Measurements from ENCODE around the gene ADH4.
"Not testable (repeated sequence)": the region's sequence is repeated elsewhere in the genome, so short reads cannot be mapped to it uniquely, and the experiment has no call there.

Gene ADH4

GRCh38 chr4:99144070-99144469, at the start of gene ADH4:
Gene ADH4, minus strand, starts transcription at chr4:99144297. Its CDS starts 75 bp downstream, at chr4:99144222.
- no peak for TF ChIP-seq CTCF (IDR thresholded peaks at IDR 0.05; ENCODE audit: extremely low read depth, insufficient read depth, missing control alignments)
- DNase-seq (ENCODE audit: low spot score), result no peak
- in situ Hi-C loops (cut with MboI; ENCODE audit: low pct_unique_long_range_greater_than_20kb, low sequenced_read_pairs, unreplicated experiment), result no loop called here

- in situ Hi-C loops (cut with MboI; ENCODE audit: low pct_unique_long_range_greater_than_20kb, low sequenced_read_pairs, unreplicated experiment), result no loop called here
- no peak for DNase-seq (ENCODE audit: low spot score)
- no peak for TF ChIP-seq CTCF (IDR thresholded peaks at IDR 0.05; ENCODE audit: extremely low read depth, insufficient read depth, missing control alignments)
Observed at GRCh38 chr4:99190336-99190735, 46.2 kb upstream of the ADH4 start.

- in situ Hi-C loops (cut with MboI; ENCODE audit: low pct_unique_long_range_greater_than_20kb, low sequenced_read_pairs, unreplicated experiment); DNase-seq (ENCODE audit: low spot score): not testable (repeated sequence)
Observed at GRCh38 chr4:99189900-99190299, 45.8 kb upstream of the ADH4 start.

GRCh38 chr4:99186029-99186428, 41.9 kb upstream of the ADH4 start:
- in situ Hi-C loops (cut with MboI; ENCODE audit: low pct_unique_long_range_greater_than_20kb, low sequenced_read_pairs, unreplicated experiment), result no loop called here
- no peak for DNase-seq (ENCODE audit: low spot score)
- no peak for TF ChIP-seq CTCF (IDR thresholded peaks at IDR 0.05; ENCODE audit: extremely low read depth, insufficient read depth, missing control alignments)

- no peak for DNase-seq (ENCODE audit: low spot score)
- no peak for TF ChIP-seq CTCF (IDR thresholded peaks at IDR 0.05; ENCODE audit: extremely low read depth, insufficient read depth, missing control alignments)
- in situ Hi-C loops (cut with MboI; ENCODE audit: low pct_unique_long_range_greater_than_20kb, low sequenced_read_pairs, unreplicated experiment), result no loop called here
Observed at GRCh38 chr4:99185581-99185980, 41.5 kb upstream of the ADH4 start.

- no peak for TF ChIP-seq CTCF (IDR thresholded peaks at IDR 0.05; ENCODE audit: extremely low read depth, insufficient read depth, missing control alignments)
- in situ Hi-C loops (cut with MboI; ENCODE audit: low pct_unique_long_range_greater_than_20kb, low sequenced_read_pairs, unreplicated experiment), result no loop called here
- no peak for DNase-seq (ENCODE audit: low spot score)
Observed at GRCh38 chr4:99180382-99181070, 36.4 kb upstream of the ADH4 start.

- in situ Hi-C loops (cut with MboI; ENCODE audit: low pct_unique_long_range_greater_than_20kb, low sequenced_read_pairs, unreplicated experiment), result no loop called here
- DNase-seq (ENCODE audit: low spot score), result no peak
- no peak for TF ChIP-seq CTCF (IDR thresholded peaks at IDR 0.05; ENCODE audit: extremely low read depth, insufficient read depth, missing control alignments)
Observed at GRCh38 chr4:99179626-99180025, 35.5 kb upstream of the ADH4 start.
